OCI-LY1 (cell line): ENCODE data around the gene TRIM2.

Experiments used
- H2AFZ ChIP-seq: fragments of 200-600 bp; sonication (generic), shearing (Covaris generic); 2 replicates; pipeline ENCODE4 v1.6.0; 2014; ENCODE audit warnings: antibody characterized with exemption, mild to moderate bottlenecking, low read length
- H3F3A ChIP-seq: fragments of 200-600 bp; sonication (generic), shearing (Covaris generic); 2 replicates; pipeline ENCODE4 v1.6.0; 2014; ENCODE audit warnings: mild to moderate bottlenecking, antibody characterized with exemption, low read length, moderate library complexity; ENCODE audit not compliant: insufficient read depth
- H3K27ac ChIP-seq: fragments of 200-600 bp; sonication (generic); 2 replicates; pipeline ENCODE4 v1.5.1; 2014; ENCODE audit warnings: low read length, mixed run types, mild to moderate bottlenecking, low read depth; ENCODE audit not compliant: poor library complexity, severe bottlenecking
- H3K27me3 ChIP-seq: fragments of 200-600 bp; sonication (generic); 2 replicates; pipeline ENCODE4 v1.6.0; 2014; ENCODE audit warnings: antibody characterized with exemption, mild to moderate bottlenecking, low read length, moderate library complexity; ENCODE audit not compliant: insufficient read depth
- H3K36me3 ChIP-seq: fragments of 200-600 bp; sonication (generic); 2 replicates; pipeline ENCODE4 v1.6.1; 2014; ENCODE audit warnings: mild to moderate bottlenecking, antibody characterized with exemption, low read length, moderate library complexity, mixed read lengths; ENCODE audit not compliant: insufficient read depth
- H3K4me1 ChIP-seq: fragments of 200-600 bp; sonication (generic); 2 replicates; pipeline ENCODE4 v1.5.1; 2014; ENCODE audit warnings: mild to moderate bottlenecking, low read length, moderate library complexity; ENCODE audit not compliant: insufficient read depth, severe bottlenecking
- H3K4me2 ChIP-seq: fragments of 200-600 bp; sonication (generic), shearing (Covaris generic); 2 replicates; pipeline ENCODE4 v1.6.1; 2014; ENCODE audit warnings: low read length
- H3K4me3 ChIP-seq: fragments of 200-600 bp; sonication (generic); 2 replicates; pipeline ENCODE4 v1.5.1; 2014; ENCODE audit warnings: low read length, low read depth, mild to moderate bottlenecking, mixed read lengths; ENCODE audit not compliant: poor library complexity, severe bottlenecking
- H3K79me2 ChIP-seq: fragments of 200-600 bp; shearing (Covaris generic); 2 replicates; pipeline ENCODE4 v1.6.1; 2016; ENCODE audit warnings: mixed run types, low read length, mixed read lengths; ENCODE audit not compliant: insufficient read depth
- H3K9ac ChIP-seq: fragments of 200-600 bp; sonication (generic), shearing (Covaris generic); 2 replicates; pipeline ENCODE4 v1.6.1; 2014; ENCODE audit warnings: mild to moderate bottlenecking, low read length, mixed read lengths
- H3K9me2 ChIP-seq: fragments of 200-600 bp; sonication (generic), shearing (Covaris generic); 2 replicates; pipeline ENCODE4 v1.6.1; 2014; ENCODE audit warnings: low read depth, mild to moderate bottlenecking, low read length, mixed read lengths
- H3K9me3 ChIP-seq: fragments of 200-600 bp; shearing (Covaris generic); 2 replicates; pipeline ENCODE4 v1.6.1; 2014; ENCODE audit warnings: low read length, mixed read lengths
- H4K20me1 ChIP-seq: fragments of 200-600 bp; sonication (generic), shearing (Covaris generic); 2 replicates; pipeline ENCODE4 v1.6.0; 2016; ENCODE audit warnings: mild to moderate bottlenecking, low read length; ENCODE audit not compliant: insufficient read depth
- EZH2 ChIP-seq: fragments of 200-600 bp; sonication (generic), shearing (Covaris generic); IDR thresholded peaks from 2 replicates; pipeline ENCODE4 v1.8.0; 2017; ENCODE audit warnings: borderline replicate concordance, mixed run types, mild to moderate bottlenecking, antibody characterized with exemption, low read length, moderate library complexity, mixed read lengths
- TF ChIP-seq, protein P1 (sequence below): fragments of 200-600 bp; sonication (generic), shearing (Covaris generic); IDR thresholded peaks from 2 replicates; pipeline ENCODE4 v1.5.1; 2017; ENCODE audit warnings: mild to moderate bottlenecking, antibody characterized with exemption, low read length, moderate library complexity, mixed read lengths

The TRIM2 gene

DNA sequence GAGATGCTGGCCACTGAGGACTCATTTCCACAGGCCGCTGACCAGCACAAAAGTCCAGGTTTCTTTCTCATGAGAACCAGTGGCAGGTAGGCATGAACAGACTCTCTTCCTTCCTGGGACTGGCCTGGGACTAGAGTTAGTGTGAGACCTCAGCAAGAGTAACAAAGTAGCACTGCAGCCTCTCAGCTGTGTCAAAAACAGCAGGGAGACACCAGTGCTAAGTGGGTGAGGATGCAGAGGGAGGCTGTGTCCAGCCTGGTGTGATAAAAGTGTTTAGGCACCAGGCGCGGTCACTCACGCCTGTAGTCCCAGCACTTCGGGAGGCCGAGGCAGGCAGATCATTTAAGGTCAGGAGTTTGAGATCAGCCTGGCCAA lies 42.9 kb downstream of the TRIM2 start:
- H3K27me3 ChIP-seq = no peaks in the 10 kb centered on the region
- H3K4me2 ChIP-seq = no peak overlapping the region
- no peaks in the 10 kb centered on the region for H3K9me3 ChIP-seq
- H3K9ac ChIP-seq = no peak overlapping the region
- no peaks in the 10 kb centered on the region for H3F3A ChIP-seq
- H4K20me1 ChIP-seq = no peaks in the 10 kb centered on the region
- H3K27ac ChIP-seq = no peak overlapping the region
- H3K36me3 ChIP-seq = no peaks in the 10 kb centered on the region
- no peak overlapping the region for H3K4me3 ChIP-seq
- no peaks in the 10 kb centered on the region for H3K9me2 ChIP-seq
- H2AFZ ChIP-seq = no peak overlapping the region
- no peak for TF ChIP-seq EZH2
- TF ChIP-seq, protein P1, sequence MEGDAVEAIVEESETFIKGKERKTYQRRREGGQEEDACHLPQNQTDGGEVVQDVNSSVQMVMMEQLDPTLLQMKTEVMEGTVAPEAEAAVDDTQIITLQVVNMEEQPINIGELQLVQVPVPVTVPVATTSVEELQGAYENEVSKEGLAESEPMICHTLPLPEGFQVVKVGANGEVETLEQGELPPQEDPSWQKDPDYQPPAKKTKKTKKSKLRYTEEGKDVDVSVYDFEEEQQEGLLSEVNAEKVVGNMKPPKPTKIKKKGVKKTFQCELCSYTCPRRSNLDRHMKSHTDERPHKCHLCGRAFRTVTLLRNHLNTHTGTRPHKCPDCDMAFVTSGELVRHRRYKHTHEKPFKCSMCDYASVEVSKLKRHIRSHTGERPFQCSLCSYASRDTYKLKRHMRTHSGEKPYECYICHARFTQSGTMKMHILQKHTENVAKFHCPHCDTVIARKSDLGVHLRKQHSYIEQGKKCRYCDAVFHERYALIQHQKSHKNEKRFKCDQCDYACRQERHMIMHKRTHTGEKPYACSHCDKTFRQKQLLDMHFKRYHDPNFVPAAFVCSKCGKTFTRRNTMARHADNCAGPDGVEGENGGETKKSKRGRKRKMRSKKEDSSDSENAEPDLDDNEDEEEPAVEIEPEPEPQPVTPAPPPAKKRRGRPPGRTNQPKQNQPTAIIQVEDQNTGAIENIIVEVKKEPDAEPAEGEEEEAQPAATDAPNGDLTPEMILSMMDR = no peak
- peaks cover 16% of the 10 kb centered on the region for H3K4me1 ChIP-seq
- no peaks in the 10 kb centered on the region for H3K79me2 ChIP-seq

DNA sequence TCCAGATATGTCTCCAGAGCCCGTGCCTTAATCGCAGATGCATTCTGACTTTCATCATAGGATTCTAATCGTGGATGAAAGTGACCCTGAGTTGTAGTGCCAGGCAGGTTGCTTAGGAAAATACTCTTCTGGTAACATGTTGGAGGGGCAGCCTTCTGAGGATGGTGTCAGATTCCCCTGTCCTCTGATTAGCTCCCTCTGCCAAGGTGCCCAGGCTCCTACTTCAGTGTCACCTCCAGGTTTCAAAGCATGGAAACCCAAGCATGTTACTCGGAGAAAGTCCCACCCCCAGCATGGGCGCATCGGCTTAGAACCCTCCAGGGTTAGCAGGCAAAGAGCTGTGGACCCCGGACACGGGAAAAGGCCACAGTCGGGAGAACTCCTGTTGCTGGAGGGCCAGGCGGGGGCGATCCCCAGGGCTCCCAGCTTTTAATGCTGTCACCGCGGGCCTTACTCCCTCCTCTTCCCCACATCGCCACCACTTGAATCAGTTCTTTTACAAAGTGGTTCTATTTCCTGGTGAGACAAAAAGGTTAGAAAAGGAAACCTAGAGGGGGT lies 44.5 kb downstream of the TRIM2 start:
- TF ChIP-seq, protein P1 = no peak
- no peak for TF ChIP-seq EZH2
- H3K27ac ChIP-seq = no peak overlapping the region
- no peaks in the 10 kb centered on the region for H4K20me1 ChIP-seq
- peak overlapping the region; percentile 64 for H3K4me3 ChIP-seq
- H3K9me3 ChIP-seq = no peaks in the 10 kb centered on the region
- peak overlapping the region; percentile 72 for H3K9ac ChIP-seq
- H3K36me3 ChIP-seq = no peaks in the 10 kb centered on the region
- H3K9me2 ChIP-seq = no peaks in the 10 kb centered on the region
- no peaks in the 10 kb centered on the region for H3K79me2 ChIP-seq
- no peaks in the 10 kb centered on the region for H3K27me3 ChIP-seq
- H3K4me2 ChIP-seq = peak overlapping the region; percentile 94
- H3K4me1 ChIP-seq = peaks cover 16% of the 10 kb centered on the region
- no peaks in the 10 kb centered on the region for H3F3A ChIP-seq
- H2AFZ ChIP-seq = peak overlapping the region; percentile 83

DNA sequence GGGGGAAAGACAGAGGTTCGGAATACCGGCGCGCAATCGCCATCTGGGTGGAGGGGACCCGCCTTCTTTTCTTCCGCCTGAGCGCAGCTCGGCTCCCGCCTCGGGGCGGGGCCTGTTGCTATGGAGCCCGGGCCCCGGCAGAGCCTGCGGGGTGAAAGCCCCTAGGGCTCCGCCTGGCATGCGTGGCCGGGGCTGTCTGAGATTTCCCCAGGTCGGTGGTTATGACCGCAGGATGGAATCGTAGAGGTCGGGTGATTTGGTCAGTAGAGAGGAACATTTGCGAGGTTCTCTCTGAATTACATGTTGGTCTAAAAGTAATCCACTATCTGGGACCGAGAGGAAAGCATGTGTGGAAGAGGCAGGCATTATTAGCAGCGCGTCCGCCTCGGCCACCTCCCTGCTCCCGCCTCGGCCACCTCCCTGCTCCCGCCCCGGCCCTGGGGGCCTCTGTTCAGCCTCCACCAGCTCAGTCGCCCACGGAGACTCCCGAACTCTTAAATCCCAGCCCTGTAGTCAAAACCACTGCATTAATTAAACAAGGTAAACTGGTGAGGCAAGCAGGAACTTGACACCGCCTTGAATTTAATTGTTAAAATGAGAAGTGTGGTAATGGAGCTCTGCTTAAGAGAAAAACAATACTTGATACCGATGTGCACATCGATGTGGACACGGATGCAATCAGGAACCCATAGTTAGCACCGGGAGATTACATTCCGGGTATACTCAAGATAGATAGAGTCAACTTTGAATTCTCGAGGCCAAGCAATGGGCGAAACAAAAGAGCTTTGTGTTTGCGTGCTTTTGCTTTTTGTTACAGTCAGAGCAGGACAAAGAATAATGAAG lies 45.2 kb downstream of the TRIM2 start:
- H3K27ac ChIP-seq = no peak overlapping the region

More for the DNA sequence above, 45.2 kb downstream of the TRIM2 start:
- peak overlapping the region; percentile 64 for H3K4me3 ChIP-seq
- H3K79me2 ChIP-seq = no peaks in the 10 kb centered on the region
- no peaks in the 10 kb centered on the region for H3F3A ChIP-seq
- no peaks in the 10 kb centered on the region for H4K20me1 ChIP-seq
- H3K4me2 ChIP-seq = peak overlapping the region; percentile 94
- TF ChIP-seq EZH2 = no peak
- TF ChIP-seq, protein P1 = no peak
- no peaks in the 10 kb centered on the region for H3K36me3 ChIP-seq
- no peaks in the 10 kb centered on the region for H3K9me3 ChIP-seq
- peaks cover 16% of the 10 kb centered on the region for H3K4me1 ChIP-seq
- H2AFZ ChIP-seq = peak overlapping the region; percentile 83
- H3K9ac ChIP-seq = peak overlapping the region; percentile 72
- H3K27me3 ChIP-seq = no peaks in the 10 kb centered on the region
- H3K9me2 ChIP-seq = no peaks in the 10 kb centered on the region
